ACC112 (cell line): ENCODE data around the gene SCYL1.

Source experiments
- H2AFZ ChIP-seq: fragments of 200-600 bp; sonication (generic); one replicate; pipeline ENCODE4 v1.6.0; 2017; ENCODE audit warnings: antibody characterized with exemption, low read length; ENCODE audit not compliant: unreplicated experiment
- H3K27ac ChIP-seq: fragments of 200-600 bp; sonication (generic); 2 replicates; pipeline ENCODE4 v1.5.1; 2014; ENCODE audit warnings: low read depth, mild to moderate bottlenecking, antibody characterized with exemption, low read length, moderate library complexity
- H3K27me3 ChIP-seq: fragments of 200-600 bp; sonication (generic); 2 replicates; pipeline ENCODE4 v1.6.1; 2014; ENCODE audit warnings: mild to moderate bottlenecking, antibody characterized with exemption, low read length, moderate library complexity, mixed read lengths; ENCODE audit not compliant: insufficient read depth
- H3K36me3 ChIP-seq: fragments of 200-600 bp; sonication (generic); 2 replicates; pipeline ENCODE4 v1.6.1; 2016; ENCODE audit warnings: mild to moderate bottlenecking, antibody characterized with exemption, low read length, moderate library complexity, mixed read lengths; ENCODE audit not compliant: insufficient read depth
- H3K4me1 ChIP-seq: fragments of 200-600 bp; sonication (generic); one replicate; pipeline ENCODE4 v1.6.1; 2016; ENCODE audit warnings: low read length, mixed read lengths; ENCODE audit not compliant: insufficient read depth, unreplicated experiment, control insufficient read depth
- H3K4me3 ChIP-seq: fragments of 200-600 bp; sonication (generic); 2 replicates; pipeline ENCODE4 v1.5.1; 2014; ENCODE audit warnings: mild to moderate bottlenecking, low read depth, low read length
- H3K79me2 ChIP-seq: fragments of 200-600 bp; sonication (generic); one replicate; pipeline ENCODE4 v1.6.0; 2016; ENCODE audit warnings: low read length; ENCODE audit not compliant: control insufficient read depth, unreplicated experiment, insufficient read depth

Gene SCYL1

GRCh38 chr11:65487467-65488272, 37.2 kb upstream of the SCYL1 start:
- H3K36me3 ChIP-seq, result no peaks in the 10 kb centered on the region
- H3K79me2 ChIP-seq, result peaks cover 25% of the 10 kb centered on the region
- H2AFZ ChIP-seq, result no peak overlapping the region
- H3K27ac ChIP-seq, result peak overlapping the region; percentile 99
- H3K27me3 ChIP-seq, result no peaks in the 10 kb centered on the region
- peaks cover 64% of the 10 kb centered on the region for H3K4me1 ChIP-seq
- peak overlapping the region; percentile 42 for H3K4me3 ChIP-seq

DNA sequence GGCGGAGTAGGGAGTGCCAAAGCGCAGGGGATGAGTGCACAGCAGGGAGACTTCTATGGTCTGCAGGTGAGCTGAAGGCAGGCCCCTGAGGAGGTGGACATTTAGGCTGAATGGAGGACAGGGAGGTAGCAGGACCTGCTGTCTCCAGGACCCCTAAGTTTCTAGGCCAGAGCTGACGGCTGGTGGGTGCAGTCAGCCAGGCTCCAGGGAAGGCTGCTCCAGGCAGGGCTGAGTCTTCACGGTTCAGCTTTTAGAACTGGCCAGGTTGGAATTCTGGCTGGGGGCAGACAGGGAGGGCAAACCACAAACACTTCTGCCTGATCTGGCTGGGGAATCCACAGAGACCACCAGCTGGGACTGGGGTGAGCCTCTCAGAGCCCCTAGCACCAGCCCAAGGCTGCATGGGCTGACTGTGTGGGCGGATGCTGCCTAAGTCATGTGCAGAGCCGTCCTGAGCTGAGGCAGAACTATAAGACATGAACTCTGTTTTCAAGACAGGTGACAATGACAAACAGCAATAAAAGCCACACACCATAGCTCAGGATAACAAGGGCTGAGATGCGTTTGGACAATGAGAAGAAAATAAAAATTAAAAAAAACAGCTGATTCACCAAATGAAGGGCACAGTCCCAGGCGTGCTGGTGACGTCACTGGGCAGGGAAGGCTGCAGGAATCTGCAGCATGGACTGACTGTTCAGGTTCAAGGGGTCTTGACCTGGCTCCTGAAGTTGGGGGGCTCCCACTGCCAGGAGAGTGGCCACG, 36.4 kb upstream of the SCYL1 start:
- Histone ChIP-seq H3K27me3 (no peaks in the 10 kb centered on the region), H3K4me3 (peak overlapping the region; percentile 42; the same call in 1 of the 2 replicates), H3K4me1 (peaks cover 72% of the 10 kb centered on the region), H2AFZ (no peak overlapping the region), H3K27ac (peak overlapping the region; percentile 99), H3K79me2 (peaks cover 25% of the 10 kb centered on the region), H3K36me3 (no peaks in the 10 kb centered on the region)

GRCh38 chr11:65489035-65489705, 35.7 kb upstream of the SCYL1 start:
- Histone ChIP-seq H3K4me3 (0 out of 2 replicates have a peak overlapping the region, but pooled peaks have one; percentile 9), H3K4me1 (peaks cover 79% of the 10 kb centered on the region), H3K36me3 (no peaks in the 10 kb centered on the region), H3K27ac (peak overlapping the region; percentile 99), H3K27me3 (no peaks in the 10 kb centered on the region), H3K79me2 (peaks cover 25% of the 10 kb centered on the region), H2AFZ (no peak overlapping the region)

DNA sequence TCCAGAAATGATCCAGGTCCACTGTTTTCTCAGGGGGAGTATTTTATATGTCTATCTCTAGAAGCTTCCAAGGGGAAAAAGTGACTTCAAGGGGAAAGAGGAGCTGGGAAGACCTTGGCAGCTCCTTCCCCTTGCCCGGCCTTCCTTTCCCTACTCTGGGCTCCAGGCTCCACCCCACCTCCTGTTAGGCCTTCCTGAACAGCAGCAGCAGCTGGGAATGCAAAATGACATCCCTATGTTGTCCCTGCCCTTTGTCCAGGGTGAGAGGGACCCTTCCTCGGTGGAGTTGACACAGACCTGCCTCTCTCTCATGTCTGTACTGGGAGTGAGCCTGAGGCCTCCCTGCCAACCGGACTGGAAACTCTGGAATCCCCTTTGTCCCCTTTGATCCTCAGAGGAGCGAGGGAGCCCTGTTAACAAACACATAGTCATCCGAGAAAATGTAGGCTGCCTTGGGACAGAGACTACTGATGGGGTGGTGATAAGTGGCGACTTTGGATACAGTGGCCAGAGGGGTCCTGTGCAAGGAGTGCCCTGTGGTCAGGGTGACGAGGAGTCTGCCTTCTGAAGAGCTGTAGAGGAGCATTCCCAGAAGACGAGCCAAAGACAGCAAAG, 35.1 kb upstream of the SCYL1 start:
- peaks cover 31% of the 10 kb centered on the region for H3K79me2 ChIP-seq
- peak overlapping the region; percentile 99 for H3K27ac ChIP-seq
- 0 out of 2 replicates have a peak overlapping the region, but pooled peaks have one; percentile 9 for H3K4me3 ChIP-seq
- no peaks in the 10 kb centered on the region for H3K36me3 ChIP-seq
- H2AFZ ChIP-seq, result no peak overlapping the region
- H3K27me3 ChIP-seq, result no peaks in the 10 kb centered on the region
- H3K4me1 ChIP-seq, result peaks cover 85% of the 10 kb centered on the region

GRCh38 chr11:65491163-65491465, 33.8 kb upstream of the SCYL1 start:
- 0 out of 2 replicates have a peak overlapping the region, but pooled peaks have one; percentile 3 for H3K4me3 ChIP-seq
- peak overlapping the region; percentile 99 for H3K27ac ChIP-seq
- H3K79me2 ChIP-seq, result peaks cover 31% of the 10 kb centered on the region
- H3K4me1 ChIP-seq, result peaks cover 83% of the 10 kb centered on the region
- H3K27me3 ChIP-seq, result no peaks in the 10 kb centered on the region
- no peaks in the 10 kb centered on the region for H3K36me3 ChIP-seq
- no peak overlapping the region for H2AFZ ChIP-seq

DNA sequence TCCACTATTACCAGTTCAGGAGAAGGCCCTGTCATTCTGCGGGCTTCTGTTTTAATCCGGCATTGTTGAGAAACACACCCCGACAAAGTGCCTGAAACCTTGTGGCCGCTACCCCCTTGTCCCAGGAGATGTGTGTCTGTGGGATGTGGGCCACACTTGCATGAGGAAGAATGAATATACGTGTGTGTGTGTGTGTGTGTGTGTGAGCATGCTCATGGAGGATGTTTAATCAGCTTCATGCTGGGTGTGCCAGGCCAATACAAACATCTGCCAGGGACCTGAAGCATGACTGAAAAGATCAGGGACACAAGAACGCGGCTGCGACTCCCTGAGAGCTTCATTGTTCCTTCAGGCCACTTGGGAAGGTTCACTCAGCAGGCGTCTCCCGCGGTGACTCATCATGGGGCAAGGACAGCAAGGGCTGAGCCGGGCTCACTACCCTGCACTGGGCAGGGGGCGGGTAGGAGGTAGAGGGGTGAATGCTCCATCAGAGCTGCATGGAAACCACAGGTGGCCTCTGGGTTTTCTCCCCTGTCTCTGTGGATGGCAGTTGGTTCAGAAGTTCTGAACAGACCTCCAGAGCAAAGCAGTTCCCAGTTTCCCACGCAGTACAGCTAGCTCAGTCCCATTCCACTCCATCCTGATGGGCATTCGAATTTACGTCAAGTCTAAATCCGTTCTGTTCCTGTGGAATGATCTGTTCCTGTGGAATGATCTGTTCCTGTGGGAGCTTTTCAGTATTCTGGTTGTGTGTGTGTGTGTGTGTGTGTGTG, 33.1 kb upstream of the SCYL1 start:
- Histone ChIP-seq H3K36me3 (no peaks in the 10 kb centered on the region), H3K27ac (peak overlapping the region; percentile 99), H3K27me3 (no peaks in the 10 kb centered on the region), H3K4me1 (peaks cover 89% of the 10 kb centered on the region), H3K79me2 (peaks cover 38% of the 10 kb centered on the region), H2AFZ (no peak overlapping the region), H3K4me3 (peak overlapping the region; percentile 3; the same call in 1 of the 2 replicates)

DNA sequence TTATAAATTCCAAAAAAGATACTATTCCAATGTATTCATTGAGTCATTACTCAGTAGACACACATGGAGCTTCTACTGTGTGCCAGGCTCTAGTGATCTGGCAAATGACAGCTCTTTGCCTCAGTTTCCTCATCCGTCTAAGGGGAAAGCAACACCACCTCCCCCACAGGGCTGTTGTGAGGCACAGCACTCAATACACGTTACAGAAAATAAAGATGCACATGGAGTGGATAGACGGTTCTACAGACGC, 32.6 kb upstream of the SCYL1 start:
- Histone ChIP-seq H2AFZ (no peak overlapping the region), H3K36me3 (no peaks in the 10 kb centered on the region), H3K27me3 (no peaks in the 10 kb centered on the region), H3K79me2 (peaks cover 43% of the 10 kb centered on the region), H3K27ac (peak overlapping the region; percentile 99), H3K4me1 (peaks cover 87% of the 10 kb centered on the region), H3K4me3 (peak overlapping the region; percentile 24; the same call in 1 of the 2 replicates)

DNA sequence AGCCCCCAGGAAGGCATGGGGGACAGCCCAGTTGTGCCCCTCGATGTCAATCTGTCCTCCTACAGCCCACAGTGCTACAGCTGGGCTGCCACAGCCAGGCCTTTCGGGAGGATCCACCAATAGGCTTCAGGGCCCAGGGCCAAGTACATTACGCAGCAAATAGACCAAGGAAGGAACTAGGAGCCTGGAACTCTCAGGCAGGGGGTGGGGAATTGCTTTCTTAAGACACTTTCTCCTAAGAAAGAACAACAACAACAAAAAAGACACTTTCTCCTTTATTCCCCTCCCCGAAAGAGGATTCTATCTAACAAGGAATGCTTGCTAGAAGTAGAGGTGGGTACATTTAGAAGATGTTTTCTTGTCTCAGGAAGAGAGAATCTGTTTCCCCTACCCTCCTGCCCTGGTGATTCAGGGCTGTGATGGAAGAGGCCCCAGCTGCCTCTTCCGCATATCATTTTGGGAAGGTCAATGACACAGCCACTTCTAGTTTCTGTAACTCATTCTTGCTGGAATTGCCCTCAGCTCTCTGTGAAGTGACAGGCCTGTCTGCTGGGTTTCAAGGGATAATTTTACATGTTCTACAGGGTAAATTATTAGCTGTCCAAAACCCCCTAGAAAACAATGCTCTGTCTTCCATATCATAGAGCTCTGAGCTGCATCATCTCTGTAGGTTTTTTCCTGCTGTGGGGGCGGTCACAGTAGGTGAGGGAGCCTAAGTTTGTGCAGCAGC, 32.1 kb upstream of the SCYL1 start:
- Histone ChIP-seq H3K27ac (peak overlapping the region; percentile 99), H2AFZ (no peak overlapping the region), H3K27me3 (no peaks in the 10 kb centered on the region), H3K79me2 (peaks cover 45% of the 10 kb centered on the region), H3K4me1 (peaks cover 85% of the 10 kb centered on the region), H3K36me3 (no peaks in the 10 kb centered on the region), H3K4me3 (peak overlapping the region; percentile 24)

DNA sequence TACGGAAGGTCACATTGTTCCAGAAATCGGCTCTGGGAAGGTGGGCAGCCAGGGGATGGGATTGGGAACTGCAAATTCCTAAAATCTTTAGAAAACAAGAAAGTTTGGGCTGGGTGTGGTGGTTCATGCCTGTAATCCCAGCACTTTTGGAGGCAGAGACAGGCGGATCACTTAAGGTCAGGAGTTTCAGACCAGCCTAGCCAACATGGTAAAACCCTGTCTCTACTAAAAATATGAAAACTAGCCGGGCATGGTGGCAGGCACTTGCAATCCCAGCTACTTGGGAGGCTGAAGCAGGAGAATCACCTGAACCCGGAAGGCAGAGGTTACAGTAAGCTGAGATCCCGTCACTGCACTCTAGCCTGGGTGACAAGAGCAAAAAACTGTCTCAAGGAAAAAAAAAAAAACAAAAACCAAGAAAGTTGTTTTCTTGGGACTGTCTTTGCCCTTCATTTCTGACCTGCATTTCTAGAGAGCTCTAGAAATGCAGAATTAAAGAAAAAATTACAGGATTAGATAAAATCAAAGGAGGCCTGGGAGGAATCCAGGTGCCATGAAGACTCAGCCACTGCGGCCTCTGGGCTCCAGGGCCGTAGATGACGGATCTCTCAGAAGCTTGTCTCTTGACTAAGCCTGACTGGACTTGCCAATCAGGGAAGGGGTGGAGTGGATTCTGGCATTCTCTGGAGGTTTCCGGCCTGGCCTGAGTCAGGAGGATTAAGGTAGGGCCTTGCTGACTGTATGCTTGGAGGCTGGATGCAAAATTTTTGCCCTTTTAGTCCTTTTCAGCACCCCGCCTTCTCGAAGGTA, 31.3 kb upstream of the SCYL1 start:
- Histone ChIP-seq H3K4me3 (peak overlapping the region; percentile 24), H3K36me3 (no peaks in the 10 kb centered on the region), H2AFZ (no peak overlapping the region), H3K79me2 (peaks cover 45% of the 10 kb centered on the region), H3K27ac (peak overlapping the region; percentile 99), H3K4me1 (peaks cover 85% of the 10 kb centered on the region), H3K27me3 (no peaks in the 10 kb centered on the region)
